Stimulated activated CD4-positive, alpha-beta T cell treated with anti-CD3 and anti-CD28 coated beads, TNF-alpha, amount 100 ng/mL, for 24 hours (primary cell): ENCODE data around the gene WBP2.

ENCODE experiments used
- DNase-seq, 3 experiments: peaks; one replicate each; pipeline ENCODE4 v3.0.0-alpha.2; 2020; ENCODE audit warnings: low read depth in 3 of 3

WBP2 gene

DNA sequence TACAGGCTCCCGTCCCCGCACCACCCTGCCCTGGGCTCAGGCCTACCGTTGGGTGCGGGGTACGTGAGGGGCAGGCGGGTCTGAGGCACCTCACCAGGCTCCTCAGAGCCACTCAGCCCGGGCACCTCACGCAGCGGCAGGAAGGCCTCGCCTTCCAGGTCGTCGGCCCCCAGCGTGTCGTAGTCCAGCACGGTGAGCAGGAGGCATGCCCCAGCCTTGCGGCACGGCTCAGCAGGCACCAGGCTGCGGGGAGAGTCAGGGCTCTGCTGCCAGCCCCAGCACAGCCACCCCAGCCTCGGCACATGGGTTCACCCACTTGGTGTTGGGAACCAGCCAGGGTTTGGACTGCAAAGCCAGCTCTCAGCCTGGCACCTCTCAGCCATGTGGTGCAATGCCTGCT is 26.4 kb downstream of the WBP2 start:
- DNase-seq: no peak

DNA sequence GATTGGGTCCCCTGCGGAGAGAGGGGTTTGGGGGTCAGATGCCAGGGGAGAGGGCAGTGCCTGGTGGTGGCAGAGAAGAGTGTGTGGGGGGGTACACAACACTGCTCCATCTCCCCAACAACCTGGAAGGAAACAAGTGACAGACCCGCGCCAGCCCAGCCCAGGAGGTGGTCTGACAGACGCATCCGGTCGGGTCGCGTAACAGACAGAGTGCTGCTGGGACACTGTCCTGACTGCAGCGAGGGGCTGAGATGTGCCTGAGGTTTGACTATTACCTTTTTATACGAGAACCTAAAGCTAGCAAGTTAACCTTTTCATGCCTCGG is 27.1 kb downstream of the WBP2 start:
- DNase-seq: no peak

DNA sequence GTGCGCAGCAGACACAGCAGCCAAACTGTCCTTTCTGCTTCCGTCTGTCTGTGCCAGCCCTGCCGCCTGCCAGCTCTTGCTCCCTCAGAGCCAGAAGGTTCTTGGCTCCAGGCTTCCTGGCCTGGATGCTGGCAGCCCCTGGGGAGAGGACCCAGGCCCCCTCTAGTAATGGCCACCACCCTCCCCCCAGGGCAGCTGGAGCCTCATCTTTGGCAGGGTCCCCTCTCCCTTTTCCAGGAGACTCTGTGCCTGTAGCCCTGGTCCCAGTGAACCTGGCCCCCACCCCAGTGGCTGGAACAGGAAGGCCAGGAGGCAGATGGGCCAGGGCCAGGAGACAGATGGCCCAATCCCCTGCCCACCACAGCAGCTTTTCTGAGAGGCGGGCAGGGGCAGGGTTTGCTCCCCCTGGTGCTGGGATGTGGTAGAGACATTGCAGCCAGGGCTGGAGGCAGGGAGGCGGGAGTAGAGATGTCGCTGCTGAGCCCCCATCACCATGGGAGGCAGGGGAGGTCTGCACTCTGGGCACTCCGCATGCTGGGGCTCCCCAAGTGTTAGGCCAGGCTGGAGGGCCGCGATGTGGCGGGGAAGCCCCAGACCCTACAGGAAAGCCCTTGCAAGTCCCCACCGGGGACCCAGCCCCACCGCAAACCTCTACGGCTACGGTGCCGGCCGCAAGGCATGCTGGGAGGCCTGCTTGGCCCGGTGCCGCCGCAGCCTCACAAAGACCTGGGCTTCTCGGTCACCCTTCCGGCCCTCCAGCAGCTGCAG is 27.6 kb downstream of the WBP2 start:
- DNase-seq: peak; percentile 22 to 64 (median 42)

DNA sequence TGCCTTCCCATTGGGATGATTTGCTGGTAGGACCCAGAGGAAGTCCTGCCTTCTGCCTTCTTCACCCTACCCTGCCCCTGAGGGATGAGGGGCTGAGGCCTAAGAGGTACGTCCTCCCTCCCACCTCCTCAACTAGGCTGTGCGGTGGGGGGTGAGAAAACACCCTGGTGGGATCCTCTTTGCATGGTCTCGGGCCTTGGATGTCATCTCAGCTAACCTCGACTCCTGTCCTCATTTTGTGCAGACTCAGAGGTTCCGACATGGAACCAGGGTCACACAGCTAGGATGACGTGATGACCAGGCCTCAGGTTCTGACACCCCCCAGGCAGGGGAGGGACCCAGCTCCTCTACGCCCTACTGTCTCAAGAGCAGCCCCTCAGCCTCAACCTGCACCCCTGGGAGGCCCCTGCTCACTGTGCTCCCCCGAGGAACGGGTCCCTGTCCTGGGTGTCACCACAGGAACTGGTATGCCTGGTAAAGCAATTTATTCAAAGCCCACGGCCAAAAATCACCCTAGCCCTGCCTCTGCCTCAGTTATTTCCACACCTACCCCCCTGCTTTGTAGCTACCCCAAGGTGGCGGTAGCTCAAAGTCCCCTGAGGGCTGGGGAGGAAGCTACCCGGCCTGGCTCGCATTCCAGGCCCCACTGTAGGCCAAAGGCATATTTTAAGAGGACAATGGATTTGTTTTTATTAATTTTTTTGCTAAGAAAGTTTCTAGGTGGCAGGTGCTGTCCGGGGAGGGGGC is 28.4 kb downstream of the WBP2 start:
- no peak for DNase-seq

DNA sequence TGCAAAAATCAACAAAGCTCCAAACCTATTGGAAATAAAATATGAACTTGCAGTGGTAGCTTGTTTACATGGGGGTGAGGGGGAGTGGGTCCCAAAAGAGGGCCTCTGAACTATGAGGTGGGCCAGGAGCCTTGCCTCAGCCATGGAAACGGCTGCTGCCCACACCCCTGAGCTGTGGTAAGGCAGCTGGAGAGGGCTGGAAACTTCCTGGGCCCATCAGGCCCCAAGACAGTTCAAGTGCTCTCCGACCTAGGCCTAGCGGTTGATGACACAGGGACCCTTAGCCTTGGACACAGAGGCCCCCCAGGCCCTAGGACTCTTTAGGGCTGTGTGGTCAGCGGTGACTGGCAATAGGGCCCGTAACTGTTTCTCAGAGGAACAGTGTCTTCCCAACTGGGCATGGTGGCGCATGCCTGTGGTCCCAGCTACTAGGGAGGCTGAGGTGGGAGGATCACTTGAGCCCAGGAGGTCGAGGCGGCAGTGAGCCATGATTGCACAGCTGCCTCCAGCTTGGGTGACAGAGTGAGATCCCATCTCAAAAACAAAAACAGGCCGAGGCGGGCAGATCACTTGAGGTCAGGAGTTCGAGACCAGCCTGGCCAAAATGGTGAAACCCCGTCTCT is 29.3 kb downstream of the WBP2 start:
- no peak for DNase-seq

DNA sequence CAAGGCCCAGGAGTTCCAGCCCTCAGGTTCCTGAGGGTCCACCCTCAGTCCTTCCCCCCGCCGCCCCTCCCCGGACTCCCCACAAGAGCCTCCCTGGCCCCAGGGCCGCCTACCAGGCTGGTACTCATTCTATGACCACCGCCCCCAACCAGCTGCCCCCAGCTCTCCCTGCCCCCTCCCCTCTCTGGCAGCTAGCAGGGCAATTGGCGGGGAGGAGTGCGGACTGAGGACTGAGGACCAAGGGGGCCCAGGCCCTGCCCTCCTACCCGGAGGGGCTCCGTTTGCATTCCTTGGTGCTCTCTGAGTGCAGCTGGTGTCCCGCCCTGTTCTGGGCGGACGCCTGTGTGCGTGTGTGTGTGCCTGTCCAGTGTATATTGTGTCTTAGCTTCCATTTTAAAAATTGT is 30.0 kb downstream of the WBP2 start:
- no peak for DNase-seq

DNA sequence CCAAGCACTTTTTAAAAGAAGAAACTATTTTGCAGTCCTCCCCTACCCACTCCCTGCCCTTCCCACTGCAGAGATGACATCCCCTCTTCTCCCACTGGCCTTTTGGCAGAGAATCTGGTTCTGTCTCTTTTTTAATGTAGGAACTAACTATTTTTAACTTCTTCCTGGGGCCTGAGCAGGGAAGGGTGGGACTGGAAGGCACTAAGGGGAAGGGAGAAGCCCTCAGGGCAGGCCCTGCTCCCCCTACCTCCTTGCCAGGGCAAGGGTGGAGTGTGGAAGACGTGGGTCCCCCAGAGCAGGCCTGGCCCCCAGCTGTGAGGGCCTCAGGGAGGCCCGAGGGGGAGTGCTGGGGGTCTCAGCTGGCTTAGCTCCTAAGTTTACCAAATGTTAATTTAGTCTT is 30.5 kb downstream of the WBP2 start:
- no peak for DNase-seq

DNA sequence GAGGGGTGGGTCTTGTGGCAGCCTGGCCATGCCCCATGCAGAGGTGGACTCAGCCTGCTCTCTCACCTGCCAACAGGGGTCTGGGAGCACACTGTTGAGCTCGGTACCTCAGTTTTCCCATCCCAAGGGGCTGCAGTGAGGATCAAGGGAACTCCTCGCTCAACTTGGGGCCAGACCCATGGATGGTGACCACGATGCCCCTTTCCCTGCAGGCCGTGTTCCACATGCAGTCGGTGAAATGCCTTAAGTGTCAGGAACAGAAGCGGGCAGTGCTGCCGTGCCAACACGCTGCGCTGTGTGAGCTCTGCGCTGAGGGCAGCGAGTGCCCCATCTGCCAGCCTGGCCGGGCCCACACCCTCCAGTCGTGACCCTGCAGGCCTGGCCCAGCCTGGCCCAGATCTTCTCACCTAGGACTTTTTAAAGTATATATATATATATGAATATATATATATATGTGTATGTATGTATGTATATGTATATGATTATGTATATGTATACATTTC is 31.0 kb downstream of the WBP2 start:
- DNase-seq: no peak

DNA sequence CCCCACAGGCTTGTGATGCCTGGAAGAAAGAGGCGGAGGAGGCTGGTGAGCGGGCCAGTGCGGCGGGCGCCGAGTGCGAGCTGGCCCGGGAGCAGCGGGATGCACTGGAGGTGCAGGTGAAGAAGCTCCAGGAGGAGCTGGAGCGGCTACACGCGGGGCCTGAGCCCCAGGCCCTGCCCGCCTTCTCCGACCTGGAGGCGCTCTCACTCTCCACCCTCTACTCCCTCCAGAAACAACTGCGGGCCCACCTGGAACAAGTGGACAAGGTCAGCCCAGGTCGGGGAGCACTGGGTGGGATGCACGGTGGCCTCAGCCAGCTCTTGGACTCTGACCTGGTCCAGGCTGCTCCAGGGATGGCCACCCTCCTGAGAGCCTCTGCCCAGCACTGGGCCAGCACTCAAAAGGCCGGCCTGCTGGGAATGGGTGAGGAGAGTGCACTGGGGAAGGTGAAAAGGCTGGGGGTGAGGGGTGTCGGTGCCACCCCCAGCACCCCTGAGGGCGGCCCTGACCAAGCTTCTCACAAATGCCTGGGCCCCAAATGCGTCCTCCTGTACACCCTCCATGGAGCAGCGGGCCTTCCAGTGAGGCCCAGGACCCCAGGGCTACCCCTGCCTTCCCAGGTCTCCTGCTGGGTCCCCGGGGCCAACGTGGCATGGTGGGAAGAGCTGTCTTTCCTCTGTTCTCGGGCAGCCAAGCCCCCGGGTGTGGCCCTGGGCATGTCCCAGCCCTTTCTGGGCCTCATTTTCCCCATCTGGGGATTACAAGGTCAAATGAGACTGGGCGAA is 31.7 kb downstream of the WBP2 start:
- DNase-seq: no peak

DNA sequence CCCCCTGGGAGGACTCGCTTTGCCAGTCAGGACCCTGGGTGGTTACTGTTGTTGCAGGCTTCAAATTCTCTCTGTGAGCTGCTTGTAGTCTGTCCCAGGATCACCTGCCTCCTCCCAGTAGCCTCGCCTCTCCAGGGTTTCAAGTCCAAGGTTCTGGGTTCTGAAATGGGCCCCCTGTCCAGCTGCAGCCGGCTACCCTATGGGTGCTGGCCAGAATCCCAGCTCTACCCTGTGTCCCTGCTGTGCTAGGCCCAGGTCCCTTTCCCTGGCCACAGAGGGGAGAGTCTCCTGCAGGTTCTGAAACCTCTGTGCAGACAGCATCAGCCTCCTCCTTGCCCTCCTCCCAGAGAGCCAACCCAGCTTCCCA is 32.4 kb downstream of the WBP2 start:
- DNase-seq: no peak

DNA sequence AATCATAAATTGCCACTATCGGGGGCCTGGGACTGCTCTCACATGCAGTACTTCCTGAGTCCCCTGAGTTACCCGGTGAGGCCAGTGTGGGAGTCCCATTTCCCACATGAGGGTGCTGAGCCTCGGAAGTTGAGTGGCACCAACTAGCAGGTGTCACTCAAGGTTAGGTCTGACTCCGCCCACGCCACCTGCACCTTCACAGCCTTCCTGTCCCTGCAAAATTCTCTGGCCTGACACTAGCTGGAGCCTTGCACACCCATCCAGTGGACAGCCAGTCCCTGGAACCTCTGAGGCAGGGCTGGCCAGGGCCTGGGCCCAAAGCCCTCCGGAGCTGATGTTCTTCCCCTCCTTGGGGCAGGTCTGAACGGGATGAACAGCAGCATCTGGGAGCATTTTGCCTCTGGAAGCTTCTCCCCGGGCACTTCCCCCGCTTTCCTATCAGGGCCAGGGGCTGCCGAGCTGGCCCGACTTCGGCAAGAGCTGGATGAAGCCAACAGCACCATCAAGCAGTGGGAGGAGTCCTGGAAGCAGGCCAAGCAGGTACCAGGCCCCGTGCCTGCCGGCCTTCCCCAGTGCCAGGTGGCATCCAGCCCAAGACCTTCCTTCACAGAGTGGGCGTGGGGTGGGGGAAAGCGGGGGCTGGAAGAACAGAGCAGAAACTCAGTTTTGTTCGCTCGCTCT is 32.9 kb downstream of the WBP2 start:
- DNase-seq: peak in 1 of 3 experiments; percentile 27

DNA sequence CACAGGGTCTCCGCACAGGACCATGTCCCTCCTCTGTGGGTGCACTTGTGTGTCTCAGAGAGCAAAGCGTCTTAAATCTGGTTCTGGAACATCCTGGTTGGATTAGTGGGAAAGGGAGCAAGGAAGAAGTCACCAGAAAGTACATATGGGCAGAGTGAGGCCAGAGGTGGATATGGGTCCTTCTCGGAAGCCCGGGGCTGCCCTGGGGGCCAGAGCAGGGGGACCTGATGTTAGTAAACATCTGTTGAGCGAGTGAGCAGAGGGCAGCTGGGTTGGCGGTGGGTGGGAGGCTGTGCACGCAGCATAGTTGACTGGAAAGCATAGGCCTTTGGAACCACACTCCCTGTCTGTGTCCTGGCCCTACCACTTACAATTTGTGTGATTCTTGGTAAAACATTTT is 33.6 kb downstream of the WBP2 start:
- no peak for DNase-seq

DNA sequence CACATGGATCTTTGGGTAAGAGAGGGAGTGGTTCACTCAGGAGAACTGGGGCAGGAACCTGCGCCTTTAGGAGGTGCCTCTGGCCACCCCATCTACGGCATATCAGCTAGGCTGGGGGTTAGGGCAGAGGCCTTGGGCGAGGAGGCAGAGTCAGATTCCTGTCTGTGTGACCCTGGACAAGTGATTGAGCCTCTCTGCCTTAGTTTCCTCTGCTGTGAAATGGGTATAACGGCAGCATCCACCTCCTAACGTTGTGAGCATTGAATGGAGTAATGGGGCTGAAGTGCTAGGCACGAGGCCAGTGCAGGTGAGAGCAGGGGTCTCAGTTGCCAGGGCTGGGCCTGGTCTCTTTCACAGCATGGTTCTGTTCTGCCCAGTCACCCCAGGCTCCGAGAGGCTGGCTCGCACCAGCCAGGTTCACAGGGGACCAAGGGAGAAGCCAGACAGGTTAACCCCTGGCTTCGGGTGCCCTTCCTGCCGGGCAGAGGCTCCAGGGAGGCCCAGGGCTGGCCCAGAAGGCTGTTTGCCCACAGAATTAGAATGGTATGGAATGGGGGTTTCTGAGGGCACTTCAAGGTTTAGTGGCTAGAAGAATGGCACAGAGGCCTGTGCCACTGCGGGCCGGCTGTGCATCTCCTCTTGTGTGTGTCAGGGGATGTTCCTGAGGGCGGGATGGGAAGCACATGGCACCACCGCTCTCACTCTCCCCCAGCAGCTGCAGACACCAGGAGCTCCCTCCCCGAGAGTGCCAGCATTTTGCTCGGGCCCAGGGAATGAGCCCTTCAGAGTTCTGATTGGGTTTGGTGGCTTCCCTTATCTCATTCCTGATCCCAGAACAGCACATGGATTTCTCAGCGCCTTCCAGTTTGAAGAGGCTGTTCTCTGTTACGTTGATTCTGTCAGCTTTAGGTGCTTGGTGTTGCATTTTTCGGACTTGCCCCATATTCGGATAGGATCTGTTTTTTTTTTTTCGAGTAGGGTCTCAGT is 34.7 kb downstream of the WBP2 start:
- DNase-seq: no peak

DNA sequence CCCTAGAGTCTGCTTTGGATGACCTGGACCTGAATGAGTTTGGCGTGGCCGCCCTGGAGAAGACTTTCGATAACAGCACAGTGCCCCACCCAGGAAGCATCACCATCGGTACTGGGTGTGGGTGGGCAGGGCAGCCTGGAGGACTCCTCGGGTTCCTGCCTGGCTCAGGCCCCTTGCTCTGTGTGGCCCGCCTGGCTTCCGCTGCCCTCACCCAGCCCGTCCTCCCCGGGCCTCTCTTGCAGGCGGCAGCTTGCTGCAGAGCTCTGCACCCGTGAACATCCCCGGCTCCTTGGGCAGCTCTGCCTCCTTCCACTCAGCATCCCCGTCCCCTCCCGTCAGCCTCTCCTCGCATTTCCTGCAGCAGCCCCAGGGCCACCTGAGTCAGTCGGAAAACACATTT is 35.5 kb downstream of the WBP2 start:
- DNase-seq: no peak

DNA sequence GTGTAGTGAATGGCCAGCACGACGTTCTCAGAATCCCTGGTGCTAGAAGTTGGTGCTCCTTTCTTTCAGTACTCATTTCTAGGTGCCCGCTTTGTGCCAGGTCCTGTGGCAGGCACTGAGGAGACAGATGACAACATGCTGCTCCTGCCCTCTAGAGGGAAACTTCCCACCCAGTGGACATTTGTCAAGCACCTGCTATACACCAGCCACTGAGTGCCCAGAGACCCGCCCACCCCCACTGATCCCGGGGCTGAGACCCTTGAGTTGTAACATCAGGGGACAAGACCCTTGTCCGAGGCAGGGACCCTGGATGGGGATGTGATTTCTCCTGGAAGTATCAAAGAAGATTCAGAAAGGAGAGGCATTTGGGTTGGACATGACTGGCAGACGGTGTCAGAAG is 36.0 kb downstream of the WBP2 start:
- no peak for DNase-seq

DNA sequence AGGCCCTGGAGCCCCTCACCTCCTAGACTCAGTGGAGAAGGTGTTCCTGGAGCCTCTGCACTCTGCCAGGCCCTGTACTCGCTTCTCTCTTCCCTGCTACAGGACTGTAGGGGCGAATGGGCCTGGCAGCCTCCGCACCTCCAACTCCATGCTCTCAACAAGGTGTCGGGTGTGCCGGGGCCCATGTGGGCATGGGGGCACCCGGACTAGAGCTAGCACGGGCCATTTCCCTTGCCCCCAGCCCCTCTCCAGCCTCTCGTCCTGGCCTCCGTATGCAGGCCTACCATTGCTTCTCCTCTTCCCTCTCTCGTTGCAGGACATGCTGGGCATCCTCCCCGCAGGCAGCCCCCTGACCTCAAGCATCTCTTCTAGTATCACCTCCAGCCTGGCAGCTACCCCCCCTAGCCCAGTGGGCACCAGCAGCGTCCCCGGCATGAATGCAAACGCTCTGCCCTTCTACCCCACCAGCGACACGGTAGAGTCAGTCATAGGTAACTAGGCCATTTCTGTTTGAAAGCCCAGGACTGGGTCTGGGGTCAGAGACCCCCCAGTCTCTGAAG is 36.7 kb downstream of the WBP2 start:
- DNase-seq: no peak

DNA sequence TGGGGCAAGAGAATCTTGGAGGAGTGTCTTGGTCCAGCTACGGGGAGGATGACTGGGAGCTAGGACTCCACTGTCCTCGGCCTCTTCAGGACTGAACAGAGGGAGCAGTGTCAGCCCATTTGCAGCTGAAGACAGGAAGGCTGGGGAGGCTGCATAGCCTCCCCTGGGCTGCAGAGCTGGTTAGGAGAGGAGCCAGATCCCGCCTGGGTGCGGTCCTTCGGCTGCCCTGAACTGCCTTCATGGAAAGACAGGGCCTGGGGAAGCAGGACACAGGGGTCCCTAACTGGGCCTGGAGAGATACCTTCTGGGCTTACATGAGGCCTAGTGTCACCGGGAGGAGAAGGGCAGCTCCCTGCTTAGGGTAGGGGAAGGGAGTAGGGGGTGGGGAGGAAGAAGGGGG is 37.6 kb downstream of the WBP2 start:
- no peak for DNase-seq

DNA sequence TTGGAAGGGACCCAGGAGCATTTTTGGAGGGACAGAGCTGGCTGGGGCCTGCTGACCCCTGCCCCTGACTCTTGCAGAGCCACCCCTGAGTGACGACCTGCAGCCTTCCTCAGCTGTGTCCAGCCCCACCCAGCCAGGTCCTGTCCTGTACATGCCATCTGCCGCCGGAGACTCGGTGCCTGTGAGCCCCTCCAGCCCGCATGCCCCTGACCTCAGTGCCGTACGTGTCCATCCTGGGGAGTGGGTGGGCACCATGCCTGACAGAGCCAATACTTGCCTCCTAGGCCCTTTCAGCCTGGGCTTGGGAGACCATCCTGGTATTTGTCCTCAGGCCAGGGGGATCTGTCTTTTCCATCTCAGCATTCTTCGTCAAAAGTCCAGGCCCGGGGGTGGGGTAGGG is 38.4 kb downstream of the WBP2 start:
- DNase-seq: no peak

DNA sequence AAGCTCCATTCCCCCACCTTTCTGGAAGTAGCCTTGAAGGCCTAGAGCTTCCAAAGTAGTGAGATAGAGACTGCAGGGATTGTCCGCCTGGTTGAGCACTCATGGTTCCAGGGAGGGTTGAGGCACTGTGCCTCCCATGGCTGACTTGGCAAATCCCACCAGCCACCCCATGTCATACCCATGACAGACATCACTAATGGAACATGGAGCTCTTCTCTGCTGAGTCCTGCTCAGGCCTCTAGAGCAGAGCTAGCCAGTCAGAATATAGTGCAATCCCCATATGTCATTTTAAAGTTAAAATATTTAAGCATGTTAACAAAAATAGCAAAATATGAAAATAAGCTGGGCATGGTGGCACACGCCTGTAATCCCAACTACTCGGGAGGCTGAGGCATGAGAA is 39.7 kb downstream of the WBP2 start:
- no peak for DNase-seq

DNA sequence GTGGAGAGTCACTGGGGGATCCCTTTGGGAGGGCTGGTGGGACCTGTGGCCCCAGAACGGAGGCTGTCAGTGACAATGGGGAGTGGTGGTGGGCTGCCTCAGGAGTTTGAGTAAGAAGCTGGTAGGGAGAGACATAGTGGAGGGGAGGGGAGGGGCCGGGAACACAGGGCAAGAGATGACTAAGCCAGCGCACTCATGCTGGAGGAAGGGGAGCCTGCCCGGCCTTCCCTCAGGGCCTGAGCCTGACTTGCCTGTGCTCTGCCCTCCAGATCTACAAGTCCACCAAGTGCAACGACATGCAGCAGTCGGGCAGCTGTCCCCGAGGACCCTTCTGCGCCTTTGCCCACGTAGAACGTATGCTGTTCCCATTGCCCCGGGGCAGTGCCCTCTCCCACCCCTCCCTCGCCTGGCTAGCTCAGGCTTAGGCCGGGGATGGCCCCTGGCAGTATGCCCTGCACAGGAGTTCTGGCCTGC is 40.2 kb downstream of the WBP2 start:
- DNase-seq: no peak
